Tibial artery (tissue), 4 donors: ENCODE data around the gene PTN.

Experiments
- DNase-seq, 2 donors: peaks; one replicate each; pipeline ENCODE4 v3.0.0-alpha.2; 2019
- H3K27ac ChIP-seq, 2 donors: fragments of 200-600 bp; sonication (generic) in 1 of 2; 1 replicate in 1 of 2; 2 replicates in 1 of 2; pipeline ENCODE4 v1.5.1; 2018 to 2019; ENCODE audit warnings: mild to moderate bottlenecking in 1 of 2
- H3K27me3 ChIP-seq, 2 donors: fragments of 200-600 bp; sonication (generic) in 1 of 2; one replicate each; pipeline versions ENCODE4 v1.5.1 to v1.6.0; 2016 to 2019
- H3K36me3 ChIP-seq, 3 donors: fragments of 200-600 bp; sonication (generic) in 2 of 3; one replicate each; pipeline ENCODE4 v1.5.1; 2016 to 2019; ENCODE audit warnings: mild to moderate bottlenecking in 2 of 3
- H3K4me1 ChIP-seq, 4 donors: fragments of 200-600 bp; sonication (generic) in 2 of 4; 1 replicate in 3 of 4; 2 replicates in 1 of 4; pipeline ENCODE4 v1.5.1; 2016 to 2019
- H3K4me3 ChIP-seq, 2 donors: fragments of 200-600 bp; sonication (generic) in 1 of 2; 1 replicate in 1 of 2; 2 replicates in 1 of 2; pipeline ENCODE4 v1.5.1; 2018 to 2019; ENCODE audit warnings: mild to moderate bottlenecking in 2 of 2
- H3K9me3 ChIP-seq, 3 donors: fragments of 200-600 bp; sonication (generic) in 1 of 3; one replicate each; pipeline ENCODE4 v1.5.1; 2016 to 2019
- CTCF ChIP-seq, 2 experiments: fragments of 200-600 bp in 1 of 2; fragments of 450-650 bp in 1 of 2; IDR thresholded peaks; one replicate each; pipeline ENCODE4 v1.5.1; 2017 to 2019; ENCODE audit warnings: antibody characterized with exemption in 2 of 2, mild to moderate bottlenecking in 1 of 2, moderate library complexity in 1 of 2
- intact Hi-C: fragments of 100-400 bp; cut with DNase I; formaldehyde crosslinking; loops from one replicate; pipeline ENCODE4 v1.15.0; 2023; ENCODE audit warnings: low total_unique reads

Gene PTN

GRCh38 chr7:137331378-137331777, 12.2 kb downstream of the PTN start:
- Histone ChIP-seq H3K9me3 (no peaks in the 10 kb centered on the region), H3K36me3 (no peaks in the 10 kb centered on the region), H3K27ac (no peak overlapping the region), H3K27me3 (no peaks in the 10 kb centered on the region), H3K4me1 (peaks cover 0 to 3% (median 0%) of the 10 kb centered on the region in 4 donors), H3K4me3 (no peak overlapping the region)
- intact Hi-C loops = no loop called here
- no peak for DNase-seq
- no peak for TF ChIP-seq CTCF (IDR thresholded peaks at IDR 0.05)

DNA sequence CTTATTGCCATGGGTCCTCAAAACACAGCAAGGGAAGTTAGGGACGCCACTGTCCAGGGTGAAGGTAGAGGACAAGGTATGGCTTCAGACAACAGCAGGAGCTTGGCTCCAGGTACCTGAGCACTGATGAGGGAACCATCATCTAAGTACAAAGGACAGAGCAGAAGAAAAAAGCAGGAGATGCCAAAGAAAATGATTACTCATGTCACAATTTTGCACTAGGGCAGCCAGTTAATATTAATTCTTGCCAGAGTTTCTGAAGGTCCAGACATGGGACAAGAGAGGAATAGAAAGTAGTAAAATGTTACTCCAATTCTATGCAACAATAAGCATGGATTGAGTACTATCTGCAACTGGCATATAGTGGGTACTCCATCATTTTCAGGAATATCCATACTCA, 14.1 kb downstream of the PTN start:
- no peaks in the 10 kb centered on the region for H3K27me3 ChIP-seq
- no peak for TF ChIP-seq CTCF (IDR thresholded peaks at IDR 0.05)
- no peaks in the 10 kb centered on the region for H3K36me3 ChIP-seq
- H3K9me3 ChIP-seq = no peaks in the 10 kb centered on the region
- peaks cover 0 to 3% (median 0%) of the 10 kb centered on the region in 4 donors for H3K4me1 ChIP-seq
- H3K27ac ChIP-seq = no peak overlapping the region
- no peak overlapping the region for H3K4me3 ChIP-seq
- intact Hi-C loops = no loop called here
- DNase-seq = no peak

GRCh38 chr7:137328373-137329120, 15.0 kb downstream of the PTN start:
- Histone ChIP-seq H3K27me3 (no peaks in the 10 kb centered on the region), H3K4me1 (peaks cover 0 to 3% (median 0%) of the 10 kb centered on the region in 4 donors), H3K9me3 (no peaks in the 10 kb centered on the region), H3K4me3 (no peak overlapping the region), H3K36me3 (no peaks in the 10 kb centered on the region), H3K27ac (no peak overlapping the region)
- no peak for TF ChIP-seq CTCF (IDR thresholded peaks at IDR 0.05)
- DNase-seq = no peak
- intact Hi-C loops = no loop called here

- TF ChIP-seq CTCF (IDR thresholded peaks at IDR 0.05) = no peak
- intact Hi-C loops = no loop called here
- H3K4me3 ChIP-seq = no peak overlapping the region
- DNase-seq = no peak
- H3K27me3 ChIP-seq = no peaks in the 10 kb centered on the region
- H3K36me3 ChIP-seq = no peaks in the 10 kb centered on the region
- no peak overlapping the region for H3K27ac ChIP-seq
- H3K9me3 ChIP-seq = peaks cover 0 to 9% (median 0%) of the 10 kb centered on the region in 3 donors
- peaks cover 0 to 3% (median 0%) of the 10 kb centered on the region in 4 donors for H3K4me1 ChIP-seq
Measured at GRCh38 chr7:137325927-137326326, 17.6 kb downstream of the PTN start.

DNA sequence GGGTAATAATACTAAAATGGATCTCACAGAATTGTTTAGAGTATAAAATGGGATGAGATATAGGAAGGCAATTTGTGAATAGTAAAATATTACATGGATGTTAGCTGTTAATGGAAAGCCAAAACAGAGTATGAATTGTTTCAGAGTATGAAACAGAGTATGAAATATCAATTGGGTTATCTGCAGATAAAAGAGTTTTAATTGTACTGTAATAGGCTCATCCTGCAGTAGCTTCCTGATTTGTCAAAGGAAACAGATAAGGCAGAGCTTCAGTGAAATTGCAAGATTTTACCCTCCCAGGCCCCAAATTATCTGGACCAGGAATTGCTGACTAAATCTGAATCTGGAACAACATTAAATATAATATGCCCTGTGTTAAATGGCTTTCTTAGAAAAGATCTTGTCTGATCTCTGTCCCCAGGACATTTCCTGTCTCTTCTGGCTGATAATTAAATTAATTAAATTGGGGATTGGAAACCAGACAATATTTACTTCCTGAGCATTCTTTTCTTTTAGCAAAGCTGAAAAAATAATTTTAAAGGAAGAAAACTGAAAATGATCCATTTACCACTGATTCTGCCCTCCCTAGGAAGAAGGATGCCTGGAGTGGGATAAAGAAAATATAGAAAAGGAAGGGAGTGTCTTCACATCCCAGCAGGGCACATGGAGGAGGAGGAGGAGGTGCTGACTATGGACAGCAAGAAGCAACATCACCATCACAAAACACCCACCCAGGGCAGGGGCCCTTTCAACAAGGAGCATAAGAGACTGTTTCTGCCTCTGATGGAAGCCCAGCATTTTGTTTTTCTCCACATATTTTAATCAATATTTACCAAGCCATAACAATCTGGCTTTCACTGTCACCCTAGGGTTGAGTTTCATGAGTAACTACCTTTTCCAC, 18.5 kb downstream of the PTN start:
- no peak for DNase-seq
- Histone ChIP-seq H3K4me1 (peaks cover 0 to 3% (median 0%) of the 10 kb centered on the region in 4 donors), H3K4me3 (no peak overlapping the region), H3K36me3 (no peaks in the 10 kb centered on the region), H3K27me3 (no peaks in the 10 kb centered on the region), H3K27ac (no peak overlapping the region), H3K9me3 (peaks cover 0 to 9% (median 0%) of the 10 kb centered on the region in 3 donors)
- intact Hi-C loops = no loop called here
- TF ChIP-seq CTCF (IDR thresholded peaks at IDR 0.05) = no peak
